GM19239 (cell line): ENCODE results near the gene LRMDA.
A peak's percentile ranks its signal among the peaks of the same experiment; 100 is the strongest.

ENCODE experiments used
- DNase-seq: peaks from one replicate; pipeline ENCODE4 v3.0.0; 2011; ENCODE audit warnings: low spot score; ENCODE audit not compliant: insufficient read length
- FAIRE-seq: peaks from 2 replicates; lab custom pipeline; 2011; peaks lifted over from hg19 to GRCh38; lab: Jason Lieb, UNC

LRMDA gene

DNA sequence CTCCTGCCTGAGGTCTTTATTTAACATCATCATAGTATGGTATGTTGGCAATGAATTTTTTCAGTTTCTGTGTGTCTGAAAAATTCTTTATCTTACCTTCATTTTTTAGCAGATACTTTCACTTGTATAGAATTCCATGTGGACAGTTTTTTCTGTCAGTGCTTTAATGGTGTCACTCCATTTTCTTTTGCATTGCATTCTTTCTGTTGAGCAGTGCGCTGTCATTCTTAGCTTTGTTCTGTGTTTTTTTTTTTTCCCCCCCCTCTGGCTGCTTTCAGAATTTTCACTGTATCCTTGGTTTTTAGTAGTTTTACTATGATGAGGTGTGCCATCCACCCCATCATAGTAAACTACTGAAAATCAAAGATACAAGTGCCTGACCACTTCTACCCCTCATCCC is 120.7 kb downstream of the LRMDA start:
- no peak for DNase-seq
- no peak for FAIRE-seq

GRCh38 chr10:75553550-75553949 is 122.1 kb downstream of the LRMDA start:
- FAIRE-seq = no peak
- no peak for DNase-seq

DNA sequence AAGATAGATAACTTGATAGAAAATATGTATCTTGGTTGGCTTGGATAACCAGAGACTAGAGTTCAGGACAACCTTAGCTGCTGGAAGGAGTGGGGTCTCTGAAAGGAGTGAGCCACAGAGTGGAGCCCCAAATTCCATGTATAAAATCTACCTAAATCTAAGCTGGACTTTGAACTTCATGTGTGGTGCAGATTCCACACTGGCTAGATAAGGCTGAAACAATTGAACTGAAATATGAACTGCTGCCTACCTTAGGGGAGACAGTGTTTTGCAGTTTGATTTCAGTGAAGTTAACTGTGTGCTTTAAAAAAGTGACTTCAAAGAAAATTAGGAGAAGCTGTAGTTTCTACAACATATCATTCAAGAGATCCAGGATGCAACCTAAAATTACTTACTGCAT is 123.9 kb downstream of the LRMDA start:
- FAIRE-seq = no peak

GRCh38 chr10:75556320-75556719 is 124.9 kb downstream of the LRMDA start:
- DNase-seq (no peak), FAIRE-seq (no peak)

More for the DNA sequence above, 123.9 kb downstream of the LRMDA start:
- DNase-seq = no peak

DNA sequence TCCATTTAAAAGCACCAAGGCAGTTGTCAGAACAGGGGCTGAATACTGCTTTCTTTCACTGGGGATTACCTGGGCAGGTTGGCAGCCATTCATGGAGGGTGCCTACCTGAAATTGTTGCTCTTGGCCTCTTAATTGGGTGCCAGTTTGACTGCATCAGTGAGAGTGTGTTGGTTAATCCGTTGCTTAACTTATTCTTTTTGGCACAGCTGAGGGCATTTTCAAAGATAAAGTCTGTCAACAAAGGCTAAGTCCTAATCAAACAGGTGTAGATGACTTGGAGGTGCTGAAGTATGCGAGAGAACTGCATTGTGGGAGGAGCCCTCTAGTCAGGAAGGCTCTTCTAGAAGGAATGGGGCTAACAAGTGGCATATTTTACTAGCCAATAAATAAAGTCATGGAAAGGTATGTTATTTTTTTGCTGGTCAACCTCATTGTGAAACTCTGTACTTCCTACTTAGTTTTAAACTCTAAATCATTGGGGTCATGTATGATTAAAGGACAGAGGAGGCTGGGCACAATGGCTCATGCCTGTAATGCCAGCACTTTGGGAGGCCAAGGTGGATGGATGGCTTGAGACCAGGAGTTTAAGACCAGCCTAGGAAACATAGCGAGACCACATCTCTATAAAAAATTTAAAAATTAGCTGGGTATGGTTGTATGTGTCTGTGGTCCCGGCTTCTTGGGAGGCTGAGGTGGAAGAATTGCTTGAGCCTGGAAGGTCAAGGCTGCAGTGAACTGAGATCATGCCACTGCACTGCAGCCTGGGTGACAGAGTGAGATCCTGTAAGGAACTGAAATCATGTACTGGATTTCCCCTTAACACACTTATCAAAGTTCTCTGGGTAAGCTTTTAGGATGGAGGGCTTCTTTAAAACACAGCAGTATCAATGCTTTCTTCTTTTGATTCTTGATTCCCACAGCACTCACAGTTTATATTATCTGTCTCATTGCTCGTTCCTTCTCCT is 134.1 kb downstream of the LRMDA start:
- no peak for DNase-seq
- no peak for FAIRE-seq

DNA sequence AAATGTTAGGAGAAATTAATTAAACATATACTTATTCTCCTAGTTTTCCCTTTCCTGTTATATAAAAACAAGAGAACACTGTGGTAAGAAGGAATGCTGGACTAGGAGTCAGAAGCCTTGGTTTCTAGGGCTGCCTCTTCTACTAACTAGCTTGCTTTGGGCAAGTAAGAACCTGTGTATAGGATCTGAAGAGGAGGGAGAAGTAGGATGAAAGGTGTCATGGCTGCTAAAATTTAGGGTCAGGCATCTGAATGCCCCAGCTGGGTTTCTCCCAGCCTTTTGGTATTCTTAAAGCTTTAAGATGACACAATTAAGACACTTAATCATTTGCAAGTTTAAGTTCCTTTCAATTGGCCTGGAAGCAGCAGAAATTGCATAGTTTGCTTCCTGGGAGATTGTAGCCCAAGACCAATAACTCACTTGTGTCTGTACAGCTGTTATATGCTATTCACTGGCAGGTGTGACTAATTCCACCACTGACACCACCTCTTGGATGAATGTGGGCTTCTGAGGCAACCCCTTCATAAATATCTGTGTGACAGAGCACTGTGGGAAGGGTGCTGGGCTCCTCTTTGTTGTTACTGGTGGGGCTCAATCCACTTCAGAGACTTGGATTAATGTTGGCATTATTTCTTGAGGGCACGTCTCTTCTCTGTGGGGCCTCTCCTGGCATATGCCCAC is 137.2 kb downstream of the LRMDA start:
- no peak for FAIRE-seq
- no peak for DNase-seq

- no peak for FAIRE-seq
- DNase-seq = no peak
Measured at GRCh38 chr10:75569506-75569905, 138.1 kb downstream of the LRMDA start.

DNA sequence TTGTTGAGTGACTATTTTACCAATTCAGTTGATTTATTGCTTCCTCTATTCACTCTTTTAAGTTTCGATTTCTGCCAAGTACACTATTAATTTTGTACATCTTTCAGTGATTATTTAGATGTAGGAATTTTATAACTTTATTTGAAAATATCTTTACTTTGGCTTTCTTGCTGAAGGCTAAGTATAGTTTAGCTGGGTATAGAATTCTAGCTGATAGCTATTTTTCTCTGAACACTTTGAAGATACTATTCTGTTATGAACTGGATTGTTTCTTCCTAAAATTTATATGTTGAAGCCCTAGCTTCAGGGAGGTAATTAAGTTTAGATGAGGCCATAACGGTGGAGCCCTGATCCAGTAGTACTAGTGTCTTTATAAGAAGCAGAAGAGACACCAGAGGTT is 141.1 kb downstream of the LRMDA start:
- FAIRE-seq = no peak

GRCh38 chr10:75575940-75576339 is 144.5 kb downstream of the LRMDA start:
- DNase-seq = no peak
- FAIRE-seq = no peak

More for the DNA sequence above, 141.1 kb downstream of the LRMDA start:
- no peak for DNase-seq

DNA sequence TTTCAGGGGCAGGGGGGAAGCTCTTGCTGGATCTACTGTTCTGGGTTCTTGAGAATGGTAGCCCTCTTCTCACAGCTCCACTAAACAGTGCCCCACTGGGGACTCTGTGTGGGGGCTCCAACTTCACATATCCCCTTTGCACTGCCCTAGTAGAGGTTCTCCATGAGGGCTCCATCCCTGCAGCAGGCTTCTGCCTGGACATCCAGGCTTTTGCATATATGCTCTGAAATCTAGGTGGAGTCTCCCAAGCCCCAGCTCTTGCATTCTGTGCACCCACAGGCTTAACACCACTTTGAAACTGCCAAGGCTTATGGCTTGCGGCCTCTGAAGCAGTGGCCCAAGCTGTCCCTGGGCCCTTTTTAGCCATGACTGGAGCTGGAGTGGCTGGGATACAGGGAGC is 150.7 kb downstream of the LRMDA start:
- FAIRE-seq (no peak), DNase-seq (no peak)

- DNase-seq (no peak), FAIRE-seq (no peak)
Measured at GRCh38 chr10:75585294-75585693, 153.9 kb downstream of the LRMDA start.

DNA sequence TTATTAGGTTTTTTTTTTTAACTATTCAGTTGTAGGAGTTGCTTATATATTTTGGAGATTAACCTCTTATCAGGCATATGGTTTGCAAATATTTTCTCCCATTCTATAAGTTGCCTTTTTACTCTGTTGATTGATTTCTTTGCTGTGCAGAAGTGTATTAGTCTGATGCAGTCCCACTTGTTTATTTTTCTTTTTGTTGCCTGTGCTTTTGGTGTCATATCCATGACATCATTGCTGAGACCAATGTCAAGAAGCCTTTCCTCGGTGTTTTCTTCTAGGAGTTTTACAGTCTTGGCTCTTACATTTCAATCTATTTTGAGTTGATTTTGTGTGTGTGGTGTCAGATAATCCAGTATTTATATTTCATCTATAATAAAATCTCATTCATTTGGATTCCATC is 155.4 kb downstream of the LRMDA start:
- FAIRE-seq = no peak
- DNase-seq = no peak

DNA sequence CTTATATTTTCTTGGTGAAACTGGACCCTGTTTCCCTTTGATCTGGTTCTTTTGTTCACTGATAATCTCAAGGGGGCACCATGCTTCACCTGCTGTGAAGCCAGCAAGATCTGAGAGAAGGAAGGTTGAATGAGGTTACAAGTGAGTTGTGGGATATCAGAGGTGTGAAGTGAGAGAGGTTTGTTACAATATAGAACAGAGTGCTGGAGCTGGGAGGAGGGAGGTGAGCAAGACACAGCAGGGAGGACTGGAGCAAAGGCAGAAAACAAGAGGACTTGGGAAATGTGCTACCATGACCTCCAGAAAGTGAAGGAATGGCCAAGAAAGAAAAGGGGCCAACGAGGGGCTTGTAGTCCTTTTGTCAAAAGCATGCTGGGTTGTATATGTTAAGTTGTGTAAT is 156.6 kb downstream of the LRMDA start:
- no peak for FAIRE-seq

DNA sequence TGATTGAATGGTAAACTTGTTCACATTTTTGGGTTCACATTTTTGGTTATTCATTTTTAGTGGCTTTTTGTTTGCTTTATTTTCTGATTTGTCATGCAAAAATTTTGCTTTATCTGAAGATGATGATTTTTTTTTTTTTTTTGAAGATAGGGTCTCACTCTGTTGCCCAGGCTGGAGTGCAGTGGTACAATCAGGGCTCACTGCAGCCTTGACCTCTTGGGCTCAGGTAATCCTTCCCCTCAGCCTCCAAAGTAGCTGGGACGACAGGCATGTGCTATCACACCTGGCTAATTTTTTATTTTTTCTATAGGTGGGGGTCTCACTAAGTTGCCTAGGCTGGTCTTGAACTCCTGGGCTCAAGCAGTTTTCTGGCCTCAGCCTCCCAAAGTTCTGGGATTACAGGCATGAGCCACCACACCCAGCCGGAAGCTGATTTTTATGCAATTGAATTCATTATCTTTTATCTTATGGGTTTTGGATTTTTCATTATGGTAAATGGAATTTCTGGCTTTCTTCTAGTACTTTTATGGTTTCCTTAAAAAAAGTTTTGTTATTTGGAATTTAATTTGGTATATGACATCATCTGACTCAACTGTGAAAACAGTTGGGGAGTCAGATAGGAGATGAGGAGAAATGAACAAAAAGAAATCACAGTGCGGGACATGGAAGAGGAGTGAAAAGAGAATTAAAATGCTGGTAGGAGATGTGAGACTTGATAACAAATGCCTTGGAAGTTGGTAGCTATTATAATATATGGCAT is 158.7 kb downstream of the LRMDA start:
- FAIRE-seq (no peak), DNase-seq (no peak)

More for the DNA sequence above, 156.6 kb downstream of the LRMDA start:
- DNase-seq = no peak

GRCh38 chr10:75592151-75592787 is 160.8 kb downstream of the LRMDA start:
- DNase-seq (no peak), FAIRE-seq (no peak)

DNA sequence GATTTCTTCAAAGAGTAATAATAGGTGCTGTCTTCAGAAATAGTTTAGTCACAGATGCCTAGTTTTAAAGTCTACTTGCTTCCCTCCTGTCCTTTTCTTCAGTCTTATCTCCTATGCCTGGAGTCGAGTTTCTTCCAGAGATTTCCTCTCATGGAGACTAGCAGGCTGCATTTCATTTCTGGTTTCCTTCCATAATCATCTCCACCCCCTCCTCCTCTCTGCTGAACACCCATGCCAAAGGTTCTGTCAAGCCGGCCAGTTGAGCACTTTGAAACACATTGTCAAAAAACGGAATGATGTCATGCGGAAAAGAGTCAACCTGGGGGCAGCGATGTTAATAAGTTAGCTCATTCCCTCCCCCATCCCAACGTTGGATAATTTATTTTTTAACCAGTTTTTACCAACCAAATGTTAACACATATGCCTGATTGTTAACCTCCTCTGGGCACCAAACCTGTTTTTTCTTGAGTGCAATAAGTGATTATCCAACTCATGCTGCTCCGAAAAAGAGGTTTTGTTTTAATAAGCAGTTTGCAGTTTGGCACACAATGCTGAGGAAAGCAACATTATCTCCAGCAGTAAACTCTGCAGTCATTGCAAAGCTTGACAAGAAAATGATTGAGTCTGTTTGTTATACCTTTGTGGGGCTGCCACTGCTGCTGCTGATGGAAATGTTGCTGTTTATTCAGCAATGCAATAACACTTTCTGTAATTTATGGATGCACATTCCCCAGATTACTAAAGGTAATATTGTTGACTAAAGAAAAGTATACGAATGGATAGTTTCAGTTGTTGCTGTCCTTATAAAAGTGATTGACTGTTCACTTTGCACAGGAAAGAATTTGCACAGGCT is 161.6 kb downstream of the LRMDA start:
- DNase-seq = no peak
- no peak for FAIRE-seq

DNA sequence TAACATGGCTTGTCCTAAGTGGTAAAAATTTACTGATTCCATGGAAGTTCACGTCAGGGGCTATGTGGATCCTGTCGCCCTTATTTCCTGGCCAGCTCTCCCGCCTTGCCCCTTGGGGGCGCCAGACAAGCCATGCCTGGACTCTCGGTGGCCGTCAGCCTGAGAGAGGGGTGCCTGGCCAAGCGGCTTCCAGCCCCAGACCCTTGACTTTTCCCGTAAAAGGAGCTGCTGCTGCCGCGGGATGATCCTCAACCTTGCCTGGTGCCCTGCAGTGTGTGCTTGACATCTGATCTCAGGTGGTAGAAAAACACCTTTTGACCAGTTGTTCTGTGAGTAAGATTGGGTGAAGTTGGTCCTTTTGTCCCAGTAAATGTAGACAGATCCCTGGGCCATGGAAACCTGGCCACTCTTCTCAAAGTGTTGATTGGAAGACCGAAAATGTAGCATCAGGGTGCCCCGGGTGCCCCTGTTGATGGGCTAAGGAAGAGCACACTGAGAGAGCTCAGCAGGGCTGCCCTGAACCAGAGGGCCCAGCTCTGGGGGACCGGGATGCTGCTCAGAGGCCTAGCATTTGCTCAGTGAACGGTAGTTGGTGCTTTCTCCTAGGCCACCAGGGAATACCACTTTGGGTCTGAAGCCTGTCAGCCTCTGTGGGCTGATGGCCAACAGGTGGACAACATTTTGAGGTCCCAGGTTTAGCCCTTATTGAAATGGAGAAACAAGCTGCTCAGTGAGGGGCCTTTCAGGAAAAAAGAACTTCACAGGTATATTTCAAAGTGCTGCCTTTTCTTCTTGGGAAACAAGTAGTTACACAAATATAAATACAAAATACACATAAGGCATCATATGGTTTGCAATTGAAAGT is 162.5 kb downstream of the LRMDA start:
- FAIRE-seq (peak; percentile 55), DNase-seq (no peak)

- DNase-seq (no peak), FAIRE-seq (peak; percentile 40)
Measured at GRCh38 chr10:75596930-75597620, 165.7 kb downstream of the LRMDA start.
